Lower leg skin (tissue), 4 donors: ENCODE data around the gene PSD4. TPM values are rescaled to one million over a fixed set of nuclear protein-coding genes. Genes with fewer than 3 reads are reported as not detected.

Source experiments
- DNase-seq, 2 donors: peaks; one replicate each; pipeline ENCODE4 v3.0.0-alpha.2; 2019; ENCODE audit warnings: low spot score in 2 of 2
- H3K4me3 ChIP-seq: fragments of 200-600 bp; sonication (generic); 2 replicates; pipeline ENCODE4 v1.5.1; 2017; ENCODE audit warnings: mild to moderate bottlenecking, low read depth; ENCODE audit not compliant: poor library complexity, severe bottlenecking
- CTCF ChIP-seq, 3 donors: fragments of 450-650 bp; IDR thresholded peaks; one replicate each; pipeline ENCODE4 v1.5.1; 2016; ENCODE audit warnings: antibody characterized with exemption in 3 of 3, mild to moderate bottlenecking in 3 of 3, moderate library complexity in 2 of 3
- POLR2A ChIP-seq, 2 donors: fragments of 450-650 bp; IDR thresholded peaks; one replicate each; pipeline ENCODE4 v1.6.1; 2016 to 2017; ENCODE audit warnings: antibody characterized with exemption in 2 of 2, mild to moderate bottlenecking in 1 of 2, moderate library complexity in 1 of 2
- WGBS, 2 donors: methylation state at CpG; one replicate each; pipeline ENCODE4 v1.1.5; 2018; 5-methylcytosine and 5-hydroxymethylcytosine counted together
- intact Hi-C: fragments of 100-400 bp; cut with DNase I; formaldehyde crosslinking; loops from one replicate; pipeline ENCODE4 v1.15.0; 2023; ENCODE audit warnings: low total_unique reads
- total RNA-seq, 4 donors: library from RNA; depleted of rRNA; stranded (reverse); fragments of >200 nt; gene quantifications; one replicate each; pipeline ENCODE4 v1.1.0, GENCODE V29; 2016

PSD4 gene
- total RNA-seq, 4 donors from 2014 or later, result 58.1 to 99.2 (median 87.6) TPM

- no peak for DNase-seq
- intact Hi-C loops, result no loop called here
- 89 to 90% methylated on average over 14 of the region's 14 CpGs for WGBS, 2 donors
- TF ChIP-seq POLR2A (IDR thresholded peaks at IDR 0.05) (no peak), CTCF (IDR thresholded peaks at IDR 0.05) (no peak)
- H3K4me3 ChIP-seq, result no peak overlapping the region
Measured at GRCh38 chr2:113213061-113213930, 39.5 kb downstream of the PSD4 start.

GRCh38 chr2:113214141-113214540 lies 40.4 kb downstream of the PSD4 start:
- 85 to 91% methylated on average over 4 of the region's 4 CpGs for WGBS, 2 donors
- intact Hi-C loops, result no loop called here
- no peak overlapping the region for H3K4me3 ChIP-seq
- TF ChIP-seq CTCF (IDR thresholded peaks at IDR 0.05), result no peak
- no peak for DNase-seq

GRCh38 chr2:113215056-113215455 lies 41.3 kb downstream of the PSD4 start:
- no peak for DNase-seq
- H3K4me3 ChIP-seq, result no peak overlapping the region
- no peak for TF ChIP-seq POLR2A (IDR thresholded peaks at IDR 0.05)
- no peak for TF ChIP-seq CTCF (IDR thresholded peaks at IDR 0.05)
- 80 to 100% methylated on average over 2 of the region's 2 CpGs for WGBS, 2 donors
- intact Hi-C loops, result no loop called here

GRCh38 chr2:113216321-113216720 lies 42.5 kb downstream of the PSD4 start:
- no peak for TF ChIP-seq CTCF (IDR thresholded peaks at IDR 0.05)
- TF ChIP-seq POLR2A (IDR thresholded peaks at IDR 0.05), result no peak
- DNase-seq, result no peak
- no peak overlapping the region for H3K4me3 ChIP-seq
- intact Hi-C loops, result no loop called here
- 89 to 92% methylated on average over 2 of the region's 2 CpGs for WGBS, 2 donors

- WGBS, 2 donors, result 56 to 65% methylated on average over 6 of the region's 6 CpGs
- intact Hi-C loops, result no loop called here
- TF ChIP-seq CTCF (IDR thresholded peaks at IDR 0.05) (no peak), POLR2A (IDR thresholded peaks at IDR 0.05) (no peak)
Measured at GRCh38 chr2:113216891-113217454, 43.2 kb downstream of the PSD4 start.

More at GRCh38 chr2:113216891-113217454, 43.2 kb downstream of the PSD4 start:
- no peak for DNase-seq
- no peak overlapping the region for H3K4me3 ChIP-seq
